ENCODE measurements around the gene ALMS1. TPM values are rescaled to one million over a fixed set of nuclear protein-coding genes. Genes with fewer than 3 reads are reported as not detected.

ALMS1 gene
- polyA plus RNA-seq, 1 experiment: 9.3 TPM

DNA sequence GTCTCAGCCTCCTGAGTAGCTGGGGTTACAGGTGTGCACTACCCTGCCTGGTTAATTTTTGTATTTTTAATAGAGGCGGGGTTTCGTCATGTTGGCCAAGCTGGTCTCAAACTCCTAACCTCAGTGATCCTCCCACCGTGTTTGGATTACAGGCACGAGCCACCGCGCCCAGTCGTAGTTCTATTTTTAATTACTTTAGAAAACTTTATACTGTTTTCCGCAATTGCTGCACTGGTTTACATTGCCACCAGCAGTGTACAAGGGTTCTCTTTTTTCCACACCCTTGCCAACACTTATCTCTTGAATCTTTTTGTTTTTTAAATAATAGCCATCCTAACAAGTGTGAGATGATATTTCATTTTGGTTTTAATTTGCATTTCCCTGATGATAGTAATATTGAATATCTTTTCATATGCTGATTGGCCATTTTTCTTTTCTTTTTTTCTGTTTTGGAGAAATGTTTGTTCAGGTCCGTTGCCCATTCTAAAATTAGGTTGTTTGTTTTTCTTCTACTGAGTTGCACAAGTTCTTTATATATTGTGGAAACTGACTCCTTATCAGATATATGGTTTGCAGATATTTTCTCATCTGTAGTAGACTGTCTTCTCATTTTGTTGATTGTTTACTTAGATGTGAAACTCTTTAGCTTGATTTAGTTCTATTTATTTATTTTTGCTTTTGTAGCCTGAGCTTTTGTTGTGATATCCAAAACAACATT lies 16.9 kb downstream of the ALMS1 start:
- no peak overlapping the region for H3K4me3 ChIP-seq (ENCODE audit: low read depth, low read length)
- H3K9me3 ChIP-seq (ENCODE audit: control insufficient read depth, insufficient read depth, low read length): peaks cover 4% of the 10 kb centered on the region
- no peaks in the 10 kb centered on the region for H3K27me3 ChIP-seq (ENCODE audit: control insufficient read depth, insufficient read depth, low read length)
- CTCF ChIA-PET: no interaction called here
- DNase-seq (ENCODE audit: low read depth, low spot score): no peak
- POLR2A ChIA-PET: no interaction called here
- no peak overlapping the region for H3K27ac ChIP-seq (ENCODE audit: low read depth, low read length)
- no peak for TF ChIP-seq CTCF (IDR thresholded peaks at IDR 0.05; ENCODE audit: low read depth, low read length)

DNA sequence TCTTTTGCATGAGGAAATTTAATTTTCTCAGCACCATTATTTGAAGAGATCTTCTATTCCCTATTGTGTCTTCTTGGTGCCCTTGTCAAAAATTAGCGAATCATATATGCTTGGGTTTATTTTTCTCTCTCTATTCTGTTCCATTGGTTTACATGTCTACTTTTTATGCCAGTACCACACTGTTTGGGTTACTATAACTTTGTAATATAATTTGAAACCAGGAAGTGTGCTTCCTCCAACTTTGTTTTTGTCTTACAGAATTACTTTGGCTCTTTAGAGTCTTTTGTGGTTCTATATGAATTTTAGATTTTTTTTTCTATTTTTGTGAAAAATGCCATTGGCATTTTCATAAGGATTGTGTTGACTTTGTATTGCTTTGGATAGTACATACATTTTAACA lies 17.6 kb downstream of the ALMS1 start:
- ChIA-PET POLR2A (no interaction called here), CTCF (no interaction called here)
- Histone ChIP-seq H3K27ac (ENCODE audit: low read depth, low read length) (no peak overlapping the region), H3K9me3 (ENCODE audit: control insufficient read depth, insufficient read depth, low read length) (peaks cover 4% of the 10 kb centered on the region), H3K4me3 (ENCODE audit: low read depth, low read length) (no peak overlapping the region), H3K27me3 (ENCODE audit: control insufficient read depth, insufficient read depth, low read length) (no peaks in the 10 kb centered on the region)
- TF ChIP-seq CTCF (IDR thresholded peaks at IDR 0.05; ENCODE audit: low read depth, low read length): no peak
- DNase-seq (ENCODE audit: low read depth, low spot score): no peak

- CTCF ChIA-PET: no interaction called here
These were observed 18.8 kb downstream of the ALMS1 start for GRCh38 chr2:73404409-73404808.

DNA sequence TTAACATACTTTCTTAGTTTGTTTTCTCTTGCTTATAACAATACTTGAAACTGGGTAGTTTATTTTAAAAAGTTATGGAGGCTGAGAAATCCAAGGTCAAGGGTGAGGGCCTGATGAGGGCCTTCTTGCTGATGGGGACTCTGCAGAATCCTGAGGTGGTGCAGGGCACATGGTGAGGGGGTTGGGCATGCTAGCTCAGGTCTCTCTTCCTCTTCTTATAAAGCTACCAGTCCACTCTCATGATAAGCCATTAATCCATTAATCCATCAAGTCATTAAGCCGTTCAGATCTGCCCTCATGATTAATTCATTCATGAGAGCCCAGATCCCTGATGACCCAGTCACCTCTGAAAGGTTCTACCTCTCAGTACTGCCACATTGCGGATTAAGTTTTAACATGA lies 21.4 kb downstream of the ALMS1 start:
- no peak for TF ChIP-seq CTCF (IDR thresholded peaks at IDR 0.05; ENCODE audit: low read depth, low read length)
- POLR2A ChIA-PET: no interaction called here

More at GRCh38 chr2:73404409-73404808, 18.8 kb downstream of the ALMS1 start:
- H3K27me3 ChIP-seq (ENCODE audit: control insufficient read depth, insufficient read depth, low read length): no peaks in the 10 kb centered on the region
- no peak overlapping the region for H3K27ac ChIP-seq (ENCODE audit: low read depth, low read length)
- H3K4me3 ChIP-seq (ENCODE audit: low read depth, low read length): no peak overlapping the region
- DNase-seq (ENCODE audit: low read depth, low spot score): no peak
- POLR2A ChIA-PET: interaction anchor here (0.7 kb wide), 1 partner anchor 171 kb away, joined by 5 read pairs; no protein-coding TSS in a partner anchor
- no peak for TF ChIP-seq CTCF (IDR thresholded peaks at IDR 0.05; ENCODE audit: low read depth, low read length)
- H3K9me3 ChIP-seq (ENCODE audit: control insufficient read depth, insufficient read depth, low read length): peaks cover 4% of the 10 kb centered on the region

GRCh38 chr2:73408198-73408597 lies 22.6 kb downstream of the ALMS1 start:
- POLR2A ChIA-PET: no interaction called here
- no peak for DNase-seq (ENCODE audit: low read depth, low spot score)
- Histone ChIP-seq H3K27me3 (ENCODE audit: control insufficient read depth, insufficient read depth, low read length) (no peaks in the 10 kb centered on the region), H3K4me3 (ENCODE audit: low read depth, low read length) (no peak overlapping the region), H3K27ac (ENCODE audit: low read depth, low read length) (no peak overlapping the region), H3K9me3 (ENCODE audit: control insufficient read depth, insufficient read depth, low read length) (peaks cover 4% of the 10 kb centered on the region)
- CTCF ChIA-PET: no interaction called here
- no peak for TF ChIP-seq CTCF (IDR thresholded peaks at IDR 0.05; ENCODE audit: low read depth, low read length)

More for the DNA sequence above, 21.4 kb downstream of the ALMS1 start:
- CTCF ChIA-PET: interaction anchor here (0.7 to 0.9 kb wide), 2 partner anchors 15 to 42 kb away, joined by 4 to 15 read pairs; no protein-coding TSS in a partner anchor
- Histone ChIP-seq H3K27ac (ENCODE audit: low read depth, low read length) (no peak overlapping the region), H3K27me3 (ENCODE audit: control insufficient read depth, insufficient read depth, low read length) (no peaks in the 10 kb centered on the region), H3K4me3 (ENCODE audit: low read depth, low read length) (no peak overlapping the region), H3K9me3 (ENCODE audit: control insufficient read depth, insufficient read depth, low read length) (peaks cover 4% of the 10 kb centered on the region)
- no peak for DNase-seq (ENCODE audit: low read depth, low spot score)
